Erythroblast (primary cell): ENCODE measurements around the gene CBX5.
"Not testable (repeated sequence)": the region's sequence is repeated elsewhere in the genome, so short reads cannot be mapped to it uniquely, and the experiment has no call there.

ENCODE experiments used
- DNase-seq, 2 experiments: peaks; one replicate each; lab custom pipeline; 2025; lab: John Stamatoyannopoulos, UW
- GATA1 ChIP-seq: IDR thresholded peaks from 2 replicates; pipeline ENCODE4 v1.6.1; 2011; ENCODE audit warnings: low read depth, mild to moderate bottlenecking, control low read depth, low read length, moderate library complexity
- POLR2A ChIP-seq: IDR thresholded peaks from 2 replicates; pipeline ENCODE4 v1.6.1; 2011; ENCODE audit warnings: mild to moderate bottlenecking, low read length

The CBX5 gene

DNA sequence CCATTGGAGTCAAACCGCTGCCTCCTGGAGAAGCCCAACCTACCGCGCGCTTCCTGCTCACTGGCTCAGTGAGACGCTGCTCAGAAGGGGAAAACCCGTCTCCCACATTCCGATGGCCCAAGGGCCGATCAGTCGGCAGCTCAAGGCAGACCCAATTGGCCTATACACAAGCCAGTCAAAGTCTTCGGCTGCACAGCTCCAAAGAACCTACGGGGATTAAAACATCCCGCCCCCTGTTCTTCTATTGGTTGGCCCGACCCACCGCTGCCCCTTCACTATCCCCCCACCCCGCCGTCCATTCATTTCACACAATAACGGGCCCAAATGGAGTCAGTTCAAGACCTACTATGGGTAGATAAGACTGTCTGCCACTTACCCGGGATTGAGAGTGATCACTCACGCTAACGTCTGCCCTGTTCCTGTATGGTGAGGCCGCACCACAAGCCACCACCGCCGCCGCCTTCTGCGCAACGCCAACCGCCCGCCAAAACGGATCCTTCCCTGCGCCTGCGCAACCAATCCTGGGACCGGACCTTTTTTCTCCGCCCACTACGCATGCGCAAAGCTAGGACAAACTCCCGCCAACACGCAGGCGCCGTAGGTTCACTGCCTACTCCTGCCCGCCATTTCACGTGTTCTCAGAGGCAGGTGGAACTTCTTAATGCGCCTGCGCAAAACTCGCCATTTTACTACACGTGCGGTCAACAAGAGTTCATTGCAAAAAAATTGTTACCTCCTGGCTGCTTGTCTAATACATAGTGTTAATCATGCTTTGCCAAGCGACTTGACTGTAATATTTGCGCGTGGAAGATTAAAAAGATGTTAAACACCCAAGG, at the start of gene CBX5:
Gene CBX5, minus strand, starts transcription at position 491 of the 836 bp plus-strand sequence. CDS start 22,472 bp downstream, outside the sequence.
- TF ChIP-seq GATA1, result no peak
- TF ChIP-seq POLR2A, result peak; percentile 93

DNA sequence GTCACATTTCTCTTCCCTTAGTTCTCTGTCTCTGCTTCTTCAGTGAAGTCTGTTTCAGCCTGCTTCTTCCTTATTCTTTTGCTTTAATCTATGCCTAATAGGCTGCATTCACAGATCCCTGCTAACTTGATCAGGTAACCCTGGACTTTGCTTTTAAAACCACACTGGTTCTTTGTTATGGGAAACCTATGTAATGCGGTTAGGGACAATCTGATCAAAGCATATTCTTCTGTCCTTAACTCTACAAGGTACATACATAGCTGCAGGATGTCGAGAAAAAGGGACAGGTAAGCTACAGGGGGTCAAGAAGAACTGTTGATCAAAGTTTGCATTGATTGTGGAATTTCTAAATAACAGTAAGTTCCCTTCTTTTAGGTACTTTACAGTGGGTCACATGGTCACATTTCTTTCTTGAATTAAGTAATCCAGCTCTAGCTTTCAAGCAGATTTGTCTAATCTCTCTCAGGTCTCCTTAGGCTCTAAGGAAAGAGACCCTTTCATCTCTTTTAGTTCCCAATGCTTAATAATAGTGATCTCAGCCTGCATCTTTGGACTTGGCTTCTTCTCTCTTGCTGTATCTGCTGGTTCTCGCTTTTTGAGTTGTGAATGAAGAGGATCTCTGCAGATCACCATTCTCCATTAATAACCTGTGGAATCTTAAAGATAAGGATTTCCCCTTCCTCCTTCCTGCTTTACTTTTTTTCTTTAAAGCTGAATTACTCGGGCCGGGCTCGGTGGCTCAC, 48.8 kb upstream of the CBX5 start:
- DNase-seq, result no peak
- no peak for TF ChIP-seq POLR2A

More for the DNA sequence above, at the start of gene CBX5:
- DNase-seq, result peak; percentile 99 to 100

DNA sequence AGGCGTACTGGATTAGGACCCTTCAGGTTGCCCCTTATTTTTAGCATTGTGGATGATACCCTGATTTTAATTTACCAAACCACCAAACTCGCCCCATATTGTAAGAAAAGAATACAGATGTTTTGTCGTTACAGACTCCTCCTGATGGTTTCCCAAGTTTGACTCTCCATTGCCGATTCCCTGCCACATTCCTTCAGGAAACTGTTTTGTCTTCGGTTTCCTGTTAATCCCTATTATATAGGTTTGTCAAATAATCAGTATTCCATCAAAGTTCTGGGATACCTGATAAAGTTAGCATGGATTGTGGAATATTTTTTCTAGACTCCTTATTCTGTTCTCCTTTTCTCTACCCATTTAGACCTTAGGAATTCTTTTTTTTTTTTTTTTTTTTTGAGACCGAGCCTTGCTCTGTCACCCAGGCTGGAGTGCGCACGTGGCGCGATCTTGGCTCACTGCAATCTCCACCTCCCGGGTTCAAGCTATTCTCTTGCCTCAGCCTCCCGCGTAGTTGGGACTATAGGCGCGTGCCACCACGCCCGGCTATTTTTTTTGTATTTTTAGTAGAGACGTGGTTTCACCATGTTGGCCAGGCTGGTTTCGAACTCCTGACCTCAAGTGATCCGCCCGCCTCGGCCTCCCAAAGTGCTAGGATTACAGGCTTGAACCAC, 45.7 kb upstream of the CBX5 start:
- peak in 1 of 2 experiments; percentile 46 for DNase-seq

DNA sequence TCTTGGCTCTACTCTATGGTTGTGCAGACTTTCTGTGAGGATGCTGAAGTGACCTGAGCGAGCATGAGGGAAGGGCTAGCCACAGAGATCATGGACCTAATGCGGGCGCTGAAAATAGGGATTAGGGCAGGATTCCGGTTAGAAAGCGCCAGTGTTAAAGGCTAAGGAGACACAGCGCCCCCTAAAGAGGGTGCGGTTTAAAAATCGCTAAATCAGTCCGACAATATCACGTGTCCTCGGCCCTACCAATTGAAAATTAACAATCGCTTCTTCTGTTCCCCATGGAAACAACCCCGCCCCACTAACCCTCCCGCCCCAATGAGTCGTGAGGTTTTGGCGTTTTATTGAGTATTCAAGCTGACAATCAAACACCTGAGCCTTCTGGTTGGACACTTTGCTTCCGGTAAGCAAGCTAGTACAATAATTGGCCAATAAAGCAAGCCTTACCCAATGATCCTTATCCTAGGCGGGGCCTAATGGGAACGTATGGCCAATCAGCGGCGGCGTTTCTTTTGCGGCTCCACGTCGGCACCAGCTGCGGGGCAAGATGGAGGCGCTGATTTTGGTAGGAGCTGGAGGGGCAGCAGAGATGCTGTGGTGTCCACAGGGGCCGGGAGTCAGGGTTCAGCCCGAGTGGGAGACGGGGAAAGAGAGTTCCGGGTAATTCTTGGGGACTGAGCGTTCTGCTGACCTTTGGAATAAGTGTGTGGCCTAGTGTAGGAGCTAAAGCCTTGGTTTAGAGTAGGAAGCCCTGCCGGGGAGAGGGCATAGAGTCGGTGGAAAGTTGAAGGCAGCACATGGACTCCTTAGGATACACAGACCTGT, 44.9 kb upstream of the CBX5 start, which contains the start of gene COPZ1:
Gene COPZ1, plus strand, starts transcription at position 515 of the 825 bp plus-strand sequence. Its CDS starts 33 bp downstream, at position 548.
- TF ChIP-seq GATA1, result no peak
- TF ChIP-seq POLR2A, result peak; percentile 92
- peak; percentile 99 to 100 for DNase-seq

DNA sequence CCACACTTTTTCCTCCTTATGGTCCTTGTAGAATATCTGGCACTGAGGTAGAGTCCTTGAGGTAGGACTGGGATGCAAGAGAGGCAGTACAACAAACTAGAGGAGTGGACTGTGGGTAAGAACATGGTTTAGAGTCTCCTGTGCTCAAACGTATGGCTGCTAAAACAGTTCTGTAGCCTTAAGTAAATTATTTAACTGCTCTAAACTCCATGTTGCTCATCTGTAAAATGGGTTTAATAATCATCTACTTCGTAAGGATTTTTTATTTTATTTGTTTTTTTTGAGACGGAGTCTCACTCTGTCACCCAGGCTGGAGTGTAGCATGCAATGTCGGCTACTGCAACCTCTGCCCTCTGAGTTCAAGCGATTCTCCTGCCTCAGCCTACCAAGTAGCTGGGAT, 41.4 kb upstream of the CBX5 start:
- no peak for TF ChIP-seq GATA1
- no peak for TF ChIP-seq POLR2A
- DNase-seq, result no peak

DNA sequence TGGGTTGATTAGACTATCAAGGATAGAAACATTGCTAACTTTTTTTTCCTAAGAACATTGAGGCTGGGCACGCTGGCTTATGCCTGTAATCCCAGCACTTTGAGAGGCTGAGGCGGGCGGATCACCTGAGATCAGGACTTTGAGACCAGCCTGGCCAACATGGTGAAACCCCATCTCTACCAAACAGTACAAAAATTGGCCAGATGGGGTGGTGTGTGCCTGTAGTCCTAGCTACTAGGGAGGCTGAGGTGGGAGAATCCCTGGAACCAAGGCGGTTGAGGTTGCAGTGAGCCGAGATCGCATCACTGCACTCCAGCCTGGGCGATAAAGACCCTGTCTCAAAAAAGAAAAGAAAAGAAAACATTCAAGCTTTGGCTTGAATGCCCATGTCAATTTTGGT, 32.4 kb upstream of the CBX5 start:
- DNase-seq, result not testable (repeated sequence)

DNA sequence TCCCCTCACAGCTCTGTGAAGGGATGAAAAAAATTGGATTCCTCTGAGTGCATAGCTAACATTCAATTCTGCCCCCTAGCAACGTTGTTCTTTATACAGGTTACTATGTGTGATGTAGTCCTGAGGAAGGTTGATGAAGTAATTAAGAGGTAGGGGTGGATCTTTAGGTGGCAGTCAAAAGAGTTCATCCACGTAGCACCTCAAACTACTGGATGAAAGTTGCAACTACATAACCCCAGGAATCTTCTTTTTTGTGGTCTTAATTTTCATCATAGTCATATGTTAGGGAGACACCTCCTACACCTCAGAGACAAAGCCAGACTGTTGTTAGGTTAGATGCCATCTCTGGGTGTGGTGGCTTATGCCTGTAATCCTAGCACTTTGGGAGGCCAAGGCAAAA, 31.1 kb upstream of the CBX5 start:
- DNase-seq, result no peak
- TF ChIP-seq POLR2A, result no peak
- TF ChIP-seq GATA1, result no peak

DNA sequence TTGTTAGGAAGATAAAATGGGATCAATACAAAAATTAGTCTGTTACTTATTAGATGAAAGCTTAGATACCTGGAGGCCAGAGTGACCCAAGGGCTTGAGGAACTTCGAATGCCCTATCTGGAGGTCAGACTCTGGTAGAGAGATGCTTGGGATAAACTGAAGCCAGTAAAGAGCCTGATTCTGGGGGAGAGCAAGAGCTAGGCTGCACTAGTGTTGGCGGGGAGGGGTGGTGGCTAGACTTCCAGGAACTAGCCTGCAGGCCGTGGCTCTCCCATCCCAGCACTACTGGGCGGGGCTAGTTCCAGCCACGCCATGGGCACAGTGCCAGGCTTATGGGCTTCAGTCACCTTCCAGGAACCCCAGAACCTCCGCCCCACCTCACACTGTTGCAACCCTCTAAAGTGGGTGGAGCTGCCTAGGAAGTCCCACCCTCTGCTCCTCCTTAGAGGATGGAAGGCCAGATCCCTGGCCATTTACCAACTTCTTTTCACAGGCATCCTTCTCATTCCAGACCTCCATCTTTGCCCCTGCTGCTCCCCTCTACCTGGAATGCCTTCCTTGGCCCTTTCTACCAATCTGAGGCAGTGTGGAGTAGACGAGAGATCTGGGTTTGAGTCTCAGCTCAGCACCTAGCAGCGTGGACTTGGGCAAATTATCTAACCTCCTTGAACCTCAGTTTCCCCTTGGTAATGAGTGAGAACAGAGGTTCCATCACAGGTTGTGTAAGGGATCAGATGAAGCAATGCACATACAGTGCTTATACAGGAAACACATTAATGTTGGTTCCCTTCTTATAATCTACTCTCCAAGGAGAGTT, 27.2 kb upstream of the CBX5 start:
- peak; percentile 98 to 99 for DNase-seq
- TF ChIP-seq GATA1, result no peak
- TF ChIP-seq POLR2A, result peak; percentile 94

DNA sequence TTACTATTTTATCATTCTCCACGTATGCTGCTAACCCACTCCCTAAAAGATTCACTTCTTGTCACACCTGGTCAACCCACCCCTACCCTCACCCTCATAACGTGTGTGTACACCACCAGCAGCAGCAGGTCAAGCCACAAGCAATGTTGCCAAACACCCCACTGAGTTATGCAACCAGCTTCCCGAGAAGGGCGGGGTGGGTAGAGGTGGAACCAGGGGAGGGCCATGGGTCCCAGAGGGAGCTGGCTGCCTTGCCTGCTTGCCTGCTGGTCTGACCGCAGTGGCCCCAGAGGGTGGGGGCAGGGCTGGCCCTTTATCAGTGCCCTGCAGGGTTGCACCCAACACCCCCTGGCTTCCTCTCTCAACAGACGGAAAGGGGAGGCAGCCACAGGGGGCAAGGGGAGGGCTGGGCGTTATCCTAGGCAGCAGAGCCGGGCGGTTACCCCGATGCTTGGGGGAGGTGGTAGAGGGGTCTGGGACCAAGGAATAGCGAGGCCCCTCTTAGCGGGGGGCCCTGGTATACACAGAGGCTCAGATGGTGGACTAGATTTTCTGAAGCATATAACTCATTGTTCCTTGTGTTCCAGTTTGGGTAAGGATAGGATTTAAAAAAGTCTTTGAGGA, 24.4 kb upstream of the CBX5 start:
- DNase-seq, result peak; percentile 99
- TF ChIP-seq GATA1 (peak; percentile 92), POLR2A (peak; percentile 92)

DNA sequence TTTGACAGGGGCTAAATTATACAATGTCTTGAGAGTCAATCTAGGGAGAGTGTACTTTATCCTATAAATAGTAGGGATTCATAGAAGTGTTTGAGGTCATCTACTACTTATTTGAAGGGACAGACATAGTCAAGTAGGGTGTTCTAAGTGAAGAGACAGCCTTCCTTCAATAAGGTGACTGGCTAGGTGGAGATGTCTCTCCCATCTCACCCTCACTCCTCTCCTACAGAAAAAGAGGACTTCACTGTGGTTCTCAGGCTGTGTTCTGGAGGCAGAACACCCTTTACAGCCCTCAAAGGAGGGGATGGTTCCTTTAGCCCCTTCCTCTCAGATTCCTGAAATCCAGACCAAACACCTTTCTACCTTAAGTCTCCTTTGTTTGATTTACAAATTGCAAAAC, 23.7 kb upstream of the CBX5 start:
- TF ChIP-seq GATA1, result no peak
- no peak for TF ChIP-seq POLR2A
- DNase-seq, result peak in 1 of 2 experiments; percentile 70

DNA sequence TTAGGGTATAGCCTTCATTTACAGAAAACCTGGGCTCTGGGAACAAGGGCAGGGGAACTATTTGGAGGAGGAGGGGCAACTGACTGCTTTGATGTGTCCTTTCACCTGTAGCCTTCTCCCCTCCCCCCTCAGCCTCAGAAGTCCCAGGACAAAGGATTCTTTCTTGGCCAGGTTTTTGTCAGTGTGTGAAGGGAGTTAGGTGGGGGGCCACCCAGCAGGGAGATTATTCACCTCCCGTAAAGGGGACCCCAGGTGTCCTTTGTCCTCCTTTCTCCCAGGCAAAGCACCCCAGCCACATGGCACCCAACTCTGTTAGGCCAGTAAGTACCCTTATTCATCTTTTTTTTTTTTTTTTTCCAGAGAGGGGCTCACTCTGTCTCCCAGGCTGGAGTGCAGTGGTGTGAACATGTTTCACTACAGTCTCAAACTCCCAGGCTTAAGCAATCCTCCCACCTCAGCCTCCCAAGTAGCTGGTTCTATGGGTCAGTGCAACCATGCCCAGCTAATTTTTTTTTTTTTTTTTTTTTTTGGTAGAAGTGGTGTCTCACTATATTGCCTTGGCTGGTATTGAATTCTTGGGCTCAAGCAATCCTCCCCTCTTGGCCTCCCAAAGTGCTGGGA, 21.6 kb upstream of the CBX5 start:
- DNase-seq, result no peak
- TF ChIP-seq GATA1 (no peak), POLR2A (no peak)
